ENCODE data around the gene SLC22A3.

SLC22A3 gene

DNA sequence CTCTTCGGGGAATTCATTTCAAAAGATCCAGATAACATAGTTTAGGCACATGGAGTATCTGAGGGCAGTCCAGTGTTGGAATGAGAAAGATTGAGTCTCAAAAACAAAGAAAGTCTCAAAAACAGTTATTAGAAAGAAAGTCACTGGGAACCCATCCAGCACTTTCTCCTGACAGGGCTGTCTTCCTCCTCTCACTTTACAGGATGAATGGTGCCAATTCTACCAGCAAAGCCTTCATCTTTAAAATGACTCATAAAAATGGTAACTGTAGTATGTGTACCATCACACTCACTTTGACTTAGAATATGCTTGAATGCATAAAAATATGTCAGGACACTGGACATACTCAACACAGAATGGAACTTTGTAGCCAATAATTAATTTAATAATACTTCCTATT is 71.3 kb downstream of the SLC22A3 start:
- no peak for TF ChIP-seq ZFX (IDR thresholded peaks at IDR 0.05)
- TF ChIP-seq, protein P1, sequence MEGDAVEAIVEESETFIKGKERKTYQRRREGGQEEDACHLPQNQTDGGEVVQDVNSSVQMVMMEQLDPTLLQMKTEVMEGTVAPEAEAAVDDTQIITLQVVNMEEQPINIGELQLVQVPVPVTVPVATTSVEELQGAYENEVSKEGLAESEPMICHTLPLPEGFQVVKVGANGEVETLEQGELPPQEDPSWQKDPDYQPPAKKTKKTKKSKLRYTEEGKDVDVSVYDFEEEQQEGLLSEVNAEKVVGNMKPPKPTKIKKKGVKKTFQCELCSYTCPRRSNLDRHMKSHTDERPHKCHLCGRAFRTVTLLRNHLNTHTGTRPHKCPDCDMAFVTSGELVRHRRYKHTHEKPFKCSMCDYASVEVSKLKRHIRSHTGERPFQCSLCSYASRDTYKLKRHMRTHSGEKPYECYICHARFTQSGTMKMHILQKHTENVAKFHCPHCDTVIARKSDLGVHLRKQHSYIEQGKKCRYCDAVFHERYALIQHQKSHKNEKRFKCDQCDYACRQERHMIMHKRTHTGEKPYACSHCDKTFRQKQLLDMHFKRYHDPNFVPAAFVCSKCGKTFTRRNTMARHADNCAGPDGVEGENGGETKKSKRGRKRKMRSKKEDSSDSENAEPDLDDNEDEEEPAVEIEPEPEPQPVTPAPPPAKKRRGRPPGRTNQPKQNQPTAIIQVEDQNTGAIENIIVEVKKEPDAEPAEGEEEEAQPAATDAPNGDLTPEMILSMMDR (conservative IDR thresholded peaks at IDR 0.05) = no peak
- no peak overlapping the region for H3K27ac ChIP-seq

- TF ChIP-seq, protein P1 (conservative IDR thresholded peaks at IDR 0.05) = no peak
- TF ChIP-seq ZFX (IDR thresholded peaks at IDR 0.05) = no peak
- no peak overlapping the region for H3K27ac ChIP-seq
These were observed 72.2 kb downstream of the SLC22A3 start for GRCh38 chr6:160420253-160420968.

DNA sequence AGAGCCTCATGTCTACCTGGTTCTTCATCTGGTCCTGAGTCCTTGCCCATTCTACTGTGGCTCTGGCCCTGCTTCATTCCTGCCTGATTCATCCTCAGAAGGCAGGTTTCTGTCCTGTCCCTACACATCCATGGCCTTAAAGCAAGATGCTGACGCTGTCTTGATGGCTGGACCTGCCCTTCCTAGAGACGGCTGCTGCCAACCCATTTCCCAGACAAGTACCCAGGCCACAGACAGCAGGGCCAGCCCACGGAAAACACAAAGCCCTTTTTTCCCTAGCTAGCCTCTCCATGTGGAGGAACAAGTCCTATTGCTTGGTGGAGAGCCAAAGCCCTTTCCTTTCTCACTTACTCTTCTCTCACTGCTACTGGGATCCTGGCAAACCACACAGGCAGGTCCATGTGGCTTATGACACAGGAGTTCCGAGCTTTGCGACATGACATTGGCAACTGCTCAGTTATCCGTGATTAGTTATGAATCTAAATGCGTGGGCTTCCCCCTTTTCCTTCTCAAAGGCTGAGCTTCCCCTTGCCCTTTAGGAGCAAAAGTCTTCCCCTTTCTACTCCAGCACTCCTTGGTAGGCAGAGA is 72.9 kb downstream of the SLC22A3 start:
- no peak overlapping the region for H3K27ac ChIP-seq
- TF ChIP-seq, protein P1 (conservative IDR thresholded peaks at IDR 0.05) = no peak
- no peak for TF ChIP-seq ZFX (IDR thresholded peaks at IDR 0.05)

DNA sequence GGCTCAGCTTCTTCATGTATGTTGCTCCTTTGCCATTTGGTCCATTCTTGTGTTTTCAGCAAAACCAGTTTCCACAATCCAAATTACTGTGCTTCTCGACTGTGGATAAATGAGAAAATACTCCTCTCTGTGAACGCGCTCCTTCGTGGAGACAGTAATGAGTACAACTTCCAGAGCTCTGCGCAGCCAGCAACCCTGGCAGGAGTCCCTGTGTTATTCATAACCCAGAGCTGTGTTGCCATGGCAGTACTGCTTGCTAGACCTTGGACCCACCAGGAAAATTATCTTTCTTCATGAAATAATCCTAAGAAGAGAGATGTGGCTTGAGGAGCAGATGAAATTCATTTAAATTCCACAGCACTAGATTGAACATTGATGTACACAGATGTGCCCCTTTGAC is 73.7 kb downstream of the SLC22A3 start:
- no peak overlapping the region for H3K27ac ChIP-seq
- no peak for TF ChIP-seq ZFX (IDR thresholded peaks at IDR 0.05)
- TF ChIP-seq, protein P1 (conservative IDR thresholded peaks at IDR 0.05) = no peak

DNA sequence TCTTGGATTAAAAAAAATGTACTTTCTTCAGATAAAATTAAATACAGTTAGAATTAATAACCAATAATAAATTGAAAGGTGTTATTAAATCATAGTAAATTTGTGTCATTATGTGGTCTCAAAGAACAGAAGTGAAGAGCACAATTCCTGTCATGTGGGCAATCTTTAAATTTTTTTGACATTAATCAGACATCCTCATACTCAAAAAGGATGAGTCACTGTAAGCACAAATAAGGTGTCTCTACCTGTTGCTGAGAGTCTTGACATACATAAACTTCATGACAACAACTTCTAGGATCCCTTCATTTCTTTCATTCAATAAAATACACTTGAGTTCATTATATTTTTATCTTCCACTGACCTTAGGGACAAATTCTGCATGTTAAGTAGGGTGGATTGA is 76.1 kb downstream of the SLC22A3 start:
- TF ChIP-seq, protein P1 (conservative IDR thresholded peaks at IDR 0.05) = no peak
- no peak for TF ChIP-seq ZFX (IDR thresholded peaks at IDR 0.05)
- H3K27ac ChIP-seq = no peak overlapping the region

DNA sequence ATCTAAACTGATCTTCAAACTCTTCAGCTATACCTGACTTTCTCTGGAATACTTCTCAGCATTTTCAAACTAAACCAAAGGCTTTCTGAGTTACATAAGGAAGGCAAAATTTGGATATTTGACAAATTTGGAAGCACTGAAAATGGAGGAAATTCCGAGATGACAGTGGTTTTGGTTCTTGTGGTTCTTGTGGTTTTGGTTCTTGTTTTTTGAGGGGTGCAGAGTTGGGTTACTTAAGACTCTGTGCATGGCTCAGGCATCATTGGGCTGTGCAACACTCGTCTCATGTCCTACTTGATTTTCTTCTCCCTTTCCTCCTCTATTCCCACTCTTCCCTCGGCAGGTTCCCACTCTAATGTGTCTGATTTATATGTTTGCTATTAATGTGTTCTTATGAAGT is 78.0 kb downstream of the SLC22A3 start:
- no peak overlapping the region for H3K27ac ChIP-seq
- TF ChIP-seq, protein P1 (conservative IDR thresholded peaks at IDR 0.05) = no peak
- no peak for TF ChIP-seq ZFX (IDR thresholded peaks at IDR 0.05)

GRCh38 chr6:160427312-160428068 is 79.3 kb downstream of the SLC22A3 start:
- TF ChIP-seq ZFX (IDR thresholded peaks at IDR 0.05) = no peak
- TF ChIP-seq, protein P1 (conservative IDR thresholded peaks at IDR 0.05) = no peak
- H3K27ac ChIP-seq = no peak overlapping the region
